CD4-positive, alpha-beta T cell treated with Interleukin-6 for 4 hours (primary cell): Measurements from ENCODE around the gene LINC00632.
"Not testable (repeated sequence)": the region's sequence is repeated elsewhere in the genome, so short reads cannot be mapped to it uniquely, and the experiment has no call there.

Experiments used
- DNase-seq: peaks from one replicate; pipeline ENCODE4 v3.0.0-alpha.2; 2020; ENCODE audit warnings: mixed read lengths

The LINC00632 gene

GRCh38 chrX:140709421-140709846 lies at the start of gene LINC00632:
Gene LINC00632, plus strand, starts transcription at chrX:140709759.
- DNase-seq = no peak

GRCh38 chrX:140661643-140662042 lies 47.9 kb upstream of the LINC00632 start:
- DNase-seq = no peak

DNA sequence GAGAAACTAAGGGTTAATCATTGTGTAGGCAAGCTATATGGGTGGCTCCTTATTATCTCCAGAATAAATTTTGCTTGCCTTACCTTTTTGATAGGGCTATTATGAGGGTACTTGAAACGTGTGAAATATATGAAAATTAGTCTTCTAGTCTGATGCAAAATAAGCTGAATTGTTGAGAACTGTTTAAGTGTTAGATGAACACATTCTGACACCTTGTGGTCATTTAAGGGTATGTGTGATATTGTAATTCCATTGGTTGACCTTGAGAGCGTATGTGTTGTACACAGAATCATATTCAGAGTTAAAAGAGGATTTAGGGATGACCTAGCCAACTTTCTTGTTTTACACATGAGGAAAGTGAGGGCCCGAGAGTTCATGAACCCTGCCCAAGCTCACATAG lies 44.6 kb upstream of the LINC00632 start:
- DNase-seq = no peak

GRCh38 chrX:140672840-140673731 lies 36.5 kb upstream of the LINC00632 start:
- no peak for DNase-seq

GRCh38 chrX:140687706-140688105 lies 21.9 kb upstream of the LINC00632 start:
- DNase-seq = no peak

GRCh38 chrX:140691596-140691995 lies 18.0 kb upstream of the LINC00632 start:
- DNase-seq = not testable (repeated sequence)

DNA sequence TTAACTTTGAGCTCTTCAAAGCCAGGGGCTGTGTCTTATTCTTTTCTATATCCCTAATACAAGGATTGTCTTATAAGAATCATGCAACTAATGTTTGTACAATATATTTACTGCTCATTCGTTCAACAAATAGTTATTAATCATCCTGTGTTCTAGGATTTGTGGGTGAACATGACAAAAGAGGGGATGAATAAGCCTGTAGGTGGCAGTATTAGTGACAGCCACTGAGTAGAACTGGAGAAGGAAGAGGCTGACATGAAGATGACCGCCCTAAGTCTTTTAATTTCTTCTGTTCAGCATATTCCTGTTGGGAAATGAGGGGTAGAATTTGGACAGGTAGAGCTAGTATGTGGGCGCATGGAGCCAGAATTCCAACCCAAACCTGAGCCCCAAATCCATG lies 11.9 kb upstream of the LINC00632 start:
- no peak for DNase-seq

- DNase-seq = no peak
These were observed 8.1 kb upstream of the LINC00632 start for GRCh38 chrX:140701480-140701879.

- no peak for DNase-seq
These were observed 1.2 kb downstream of the LINC00632 start for GRCh38 chrX:140710710-140711109.

- DNase-seq = no peak
These were observed 2.3 kb downstream of the LINC00632 start for GRCh38 chrX:140711894-140712293.

GRCh38 chrX:140712413-140713173 lies 3.0 kb downstream of the LINC00632 start:
- peak; percentile 27 for DNase-seq

DNA sequence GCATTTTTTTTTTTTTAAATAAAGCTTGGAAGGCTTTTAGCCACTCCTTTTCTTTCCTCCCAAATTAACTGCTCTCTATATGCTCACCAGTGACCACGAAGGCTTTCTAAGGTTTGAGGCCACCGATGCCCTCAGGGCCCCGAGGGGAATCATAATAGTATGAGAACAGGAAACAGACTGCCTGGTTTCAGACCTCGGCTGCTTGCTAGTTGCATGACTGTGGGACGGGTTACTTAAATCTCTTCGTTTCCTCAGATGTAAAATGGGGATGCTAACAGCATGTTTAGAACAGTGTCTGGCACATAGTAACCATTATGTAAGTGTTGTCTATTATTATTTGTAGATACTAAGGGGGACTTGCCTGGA lies 3.6 kb downstream of the LINC00632 start:
- no peak for DNase-seq

DNA sequence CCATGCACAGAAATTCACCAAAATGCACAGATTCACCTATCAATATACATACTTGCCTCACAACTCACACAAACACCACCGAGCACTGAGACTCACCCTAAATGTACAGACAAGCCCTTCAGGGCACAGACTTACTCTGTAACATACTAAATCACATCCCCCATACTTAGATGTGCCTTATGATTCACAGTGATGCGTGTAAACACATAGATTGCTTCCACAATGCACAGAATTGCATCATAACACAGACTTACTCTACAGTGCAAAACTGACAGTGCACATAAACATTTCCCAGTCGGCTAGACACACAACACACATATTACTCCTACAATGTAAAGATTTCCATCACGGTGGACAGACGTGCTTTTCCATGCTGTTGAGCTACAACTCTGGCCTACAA lies 6.2 kb downstream of the LINC00632 start:
- DNase-seq = no peak

GRCh38 chrX:140723121-140723715 lies 13.7 kb downstream of the LINC00632 start:
- no peak for DNase-seq

DNA sequence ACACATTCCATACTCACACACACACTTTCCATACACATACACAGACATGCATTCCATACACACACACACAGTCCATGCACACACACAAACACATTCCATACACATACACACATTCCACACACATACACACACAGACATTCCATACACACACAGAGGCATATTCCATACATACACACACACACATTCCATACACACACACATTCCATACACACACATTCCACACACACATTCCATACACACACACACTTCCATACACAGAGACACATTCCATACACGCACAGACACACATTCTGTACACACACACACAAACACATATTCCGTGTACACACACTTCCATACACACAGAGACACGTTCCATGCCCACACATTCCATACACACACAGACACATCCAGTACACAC lies 14.8 kb downstream of the LINC00632 start:
- no peak for DNase-seq

DNA sequence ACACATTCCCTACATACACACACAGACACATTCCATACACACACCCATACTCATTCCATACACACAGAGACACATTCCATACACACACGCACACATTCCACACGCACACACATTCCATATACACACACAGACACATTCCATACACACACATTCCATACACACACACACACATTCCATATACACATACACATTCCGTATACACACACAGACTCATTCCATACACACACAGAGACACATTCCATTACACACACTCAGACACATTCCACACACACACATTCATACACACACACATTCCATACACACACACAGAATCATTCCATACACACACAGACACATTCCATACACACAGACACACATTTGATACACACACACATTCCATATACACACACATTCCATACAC lies 15.2 kb downstream of the LINC00632 start:
- no peak for DNase-seq

- DNase-seq = no peak
These were observed 15.9 kb downstream of the LINC00632 start for GRCh38 chrX:140725500-140725899.

- peak; percentile 18 for DNase-seq
These were observed 24.3 kb downstream of the LINC00632 start for GRCh38 chrX:140733766-140734342.

GRCh38 chrX:140744085-140744484 lies 34.5 kb downstream of the LINC00632 start:
- DNase-seq = no peak

GRCh38 chrX:140756941-140757340 lies 47.4 kb downstream of the LINC00632 start:
- no peak for DNase-seq

- peak; percentile 26 for DNase-seq
These were observed 52.5 kb downstream of the LINC00632 start for GRCh38 chrX:140762061-140762460.

DNA sequence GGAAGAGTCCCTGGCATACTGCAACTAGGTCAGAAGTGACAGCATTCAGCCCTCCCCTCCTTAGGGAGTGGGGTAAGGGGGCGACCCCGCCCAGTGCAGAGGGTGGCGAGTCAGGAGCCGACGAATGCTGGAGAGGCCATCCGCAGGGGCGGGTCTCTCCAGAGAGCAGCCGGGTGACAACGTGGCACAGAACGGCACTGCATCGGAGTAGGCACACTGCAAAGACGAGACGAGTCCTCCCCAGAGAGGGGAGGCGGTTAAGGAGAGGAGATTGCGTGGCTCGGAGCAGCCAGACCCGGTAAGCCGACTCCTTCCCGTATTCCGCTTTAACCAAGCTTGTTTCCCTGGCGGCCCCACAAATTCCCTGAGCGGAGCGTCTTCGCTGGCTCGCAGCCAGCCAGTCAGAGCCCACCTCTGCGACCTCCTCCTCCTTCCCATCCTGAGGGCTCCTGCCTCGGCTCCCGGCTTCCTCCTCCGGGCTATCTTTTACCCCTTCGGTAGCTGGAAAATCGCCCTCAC lies 54.9 kb downstream of the LINC00632 start:
- peak; percentile 11 for DNase-seq
